K562 (cell line): Measurements from ENCODE around the gene ALDH9A1. TPM values are rescaled to one million over a fixed set of nuclear protein-coding genes. Genes with fewer than 3 reads are reported as not detected.

Experiments used
- DEAF1 ChIP-seq: fragments of 450-650 bp; formaldehyde crosslinking; IDR thresholded peaks from 2 replicates; pipeline ENCODE4 v1.4.0; 2020; ENCODE audit warnings: mild to moderate bottlenecking, moderate library complexity
- MAFK ChIP-seq: IDR thresholded peaks from 2 replicates; pipeline ENCODE4 v1.6.1; 2011; ENCODE audit warnings: low read length, improper control_type of control experiment
- MCM5 ChIP-seq: fragments of 450-650 bp; IDR thresholded peaks from 2 replicates; pipeline ENCODE4 v1.6.1; 2016; ENCODE audit warnings: low read depth
- MEIS2 ChIP-seq: fragments of 450-650 bp; IDR thresholded peaks from 2 replicates; pipeline ENCODE4 v1.6.1; 2014; ENCODE audit warnings: mild to moderate bottlenecking; ENCODE audit not compliant: partially characterized antibody
- SAP30 ChIP-seq: fragments of 200-600 bp; sonication (generic); IDR thresholded peaks from 2 replicates; pipeline ENCODE4 v1.6.1; 2012; ENCODE audit warnings: borderline replicate concordance, low read depth, mild to moderate bottlenecking, moderate library complexity, low read length, control low read depth, inconsistent platforms; ENCODE audit not compliant: insufficient read depth, poor library complexity, severe bottlenecking
- SP2 ChIP-seq: IDR thresholded peaks from 2 replicates; pipeline ENCODE4 v1.6.1; 2011; ENCODE audit warnings: mild to moderate bottlenecking, low read depth, low read length, moderate library complexity; ENCODE audit not compliant: poor library complexity, severe bottlenecking; ENCODE audit errors: extremely low read depth
- STAT5A ChIP-seq: IDR thresholded peaks from 2 replicates; pipeline ENCODE4 v1.6.1; 2012; ENCODE audit warnings: low read length, inconsistent platforms, borderline replicate concordance
- SUPT5H ChIP-seq: fragments of 450-650 bp; IDR thresholded peaks from 2 replicates; pipeline ENCODE4 v1.6.1; 2016
- TAF15 ChIP-seq: fragments of 200-400 bp; formaldehyde crosslinking; IDR thresholded peaks from 2 replicates; pipeline ENCODE4 v1.6.1; 2017; ENCODE audit warnings: mild to moderate bottlenecking, low read depth, low read length, moderate library complexity
- TARDBP ChIP-seq: fragments of 450-650 bp; IDR thresholded peaks from 2 replicates; pipeline ENCODE4 v1.6.1; 2016
- ZC3H4 ChIP-seq: sonication (generic); formaldehyde crosslinking; IDR thresholded peaks from 2 replicates; pipeline ENCODE4 v1.9.0; 2021; ENCODE audit warnings: missing genetic modification reagents, borderline replicate concordance
- ZNF311 ChIP-seq: fragments of 250-450 bp; sonication (Bioruptor Pico); IDR thresholded peaks from 2 replicates; pipeline ENCODE4 v1.4.0; 2020; ENCODE audit warnings: mild to moderate bottlenecking, moderate library complexity
- ZNF609 ChIP-seq: sonication (generic); formaldehyde crosslinking; IDR thresholded peaks from 2 replicates; pipeline ENCODE4 v1.8.1; 2023; ENCODE audit warnings: missing genetic modification reagents, mild to moderate bottlenecking, borderline replicate concordance
- polyA plus RNA-seq, 8 experiments: library from polyadenylated mRNA; depleted of rRNA in 4 of 8; stranded (reverse) in 5 of 8; unstranded in 3 of 8; fragments of >200 nt; fragmentation: Nextera tagmentation in 2 of 8; fragmentation: Illumina TruSeq in 1 of 8; extraction: Ambion mirVana in 2 of 8; extraction: Trizol in 1 of 8; gene quantifications; 2 replicates each; pipeline versions ENCODE4 v1.2.1 to v1.2.3, GENCODE V29; 2011 to 2014; ENCODE audit warnings: inconsistent platforms in 1 of 8, missing spikeins in 1 of 8
- total RNA-seq, 7 experiments: library from RNA; depleted of rRNA in 6 of 7; stranded (reverse); fragments of >200 nt in 6 of 7; fragmentation: Illumina TruSeq in 2 of 7; extraction: Trizol in 2 of 7; gene quantifications; 2 replicates each; pipeline versions ENCODE4 v1.2.1 to v1.2.3, GENCODE V29; 2011 to 2021; ENCODE audit warnings: low replicate concordance in 1 of 7
- TF ChIP-seq, protein P1 (sequence below), 2 experiments: fragments of 450-650 bp; IDR thresholded peaks; 2 replicates each; pipeline ENCODE4 v1.6.1; 2018; ENCODE audit warnings: mild to moderate bottlenecking in 2 of 2, low read depth in 1 of 2; ENCODE audit not compliant: partially characterized antibody in 2 of 2
- TF ChIP-seq, protein P2 (sequence below): fragments of 150-350 bp; IDR thresholded peaks from 2 replicates; pipeline ENCODE4 v1.6.1; 2014; ENCODE audit warnings: low read depth, mild to moderate bottlenecking, low read length, borderline replicate concordance

The ALDH9A1 gene
- total and polyA plus RNA-seq, 9 of the 15 experiments (the other 6 are each of a cell fraction or from before 2014, with no cell fraction given), result 26.5 to 54.3 (median 39.2) TPM

GRCh38 chr1:165698761-165699052 is 345 bp upstream of the ALDH9A1 start (continued):
- TF ChIP-seq ZNF609 (CRISPR knock-in tag) (no peak), TARDBP (no peak), MEIS2 (no peak), ZNF311 (no peak), MAFK (no peak), ZC3H4 (no peak), TAF15 (no peak), DEAF1 (CRISPR knock-in tag) (no peak), SP2 (peak; percentile 0), MCM5 (no peak), STAT5A (no peak), SUPT5H (no peak), SAP30 (no peak)
- TF ChIP-seq, protein P1, sequence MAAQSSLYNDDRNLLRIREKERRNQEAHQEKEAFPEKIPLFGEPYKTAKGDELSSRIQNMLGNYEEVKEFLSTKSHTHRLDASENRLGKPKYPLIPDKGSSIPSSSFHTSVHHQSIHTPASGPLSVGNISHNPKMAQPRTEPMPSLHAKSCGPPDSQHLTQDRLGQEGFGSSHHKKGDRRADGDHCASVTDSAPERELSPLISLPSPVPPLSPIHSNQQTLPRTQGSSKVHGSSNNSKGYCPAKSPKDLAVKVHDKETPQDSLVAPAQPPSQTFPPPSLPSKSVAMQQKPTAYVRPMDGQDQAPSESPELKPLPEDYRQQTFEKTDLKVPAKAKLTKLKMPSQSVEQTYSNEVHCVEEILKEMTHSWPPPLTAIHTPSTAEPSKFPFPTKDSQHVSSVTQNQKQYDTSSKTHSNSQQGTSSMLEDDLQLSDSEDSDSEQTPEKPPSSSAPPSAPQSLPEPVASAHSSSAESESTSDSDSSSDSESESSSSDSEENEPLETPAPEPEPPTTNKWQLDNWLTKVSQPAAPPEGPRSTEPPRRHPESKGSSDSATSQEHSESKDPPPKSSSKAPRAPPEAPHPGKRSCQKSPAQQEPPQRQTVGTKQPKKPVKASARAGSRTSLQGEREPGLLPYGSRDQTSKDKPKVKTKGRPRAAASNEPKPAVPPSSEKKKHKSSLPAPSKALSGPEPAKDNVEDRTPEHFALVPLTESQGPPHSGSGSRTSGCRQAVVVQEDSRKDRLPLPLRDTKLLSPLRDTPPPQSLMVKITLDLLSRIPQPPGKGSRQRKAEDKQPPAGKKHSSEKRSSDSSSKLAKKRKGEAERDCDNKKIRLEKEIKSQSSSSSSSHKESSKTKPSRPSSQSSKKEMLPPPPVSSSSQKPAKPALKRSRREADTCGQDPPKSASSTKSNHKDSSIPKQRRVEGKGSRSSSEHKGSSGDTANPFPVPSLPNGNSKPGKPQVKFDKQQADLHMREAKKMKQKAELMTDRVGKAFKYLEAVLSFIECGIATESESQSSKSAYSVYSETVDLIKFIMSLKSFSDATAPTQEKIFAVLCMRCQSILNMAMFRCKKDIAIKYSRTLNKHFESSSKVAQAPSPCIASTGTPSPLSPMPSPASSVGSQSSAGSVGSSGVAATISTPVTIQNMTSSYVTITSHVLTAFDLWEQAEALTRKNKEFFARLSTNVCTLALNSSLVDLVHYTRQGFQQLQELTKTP (IDR thresholded peaks at IDR 0.05; ENCODE audit: low read depth in 1 of 2, partially characterized antibody in 2 of 2), result no peak
- TF ChIP-seq, protein P2, sequence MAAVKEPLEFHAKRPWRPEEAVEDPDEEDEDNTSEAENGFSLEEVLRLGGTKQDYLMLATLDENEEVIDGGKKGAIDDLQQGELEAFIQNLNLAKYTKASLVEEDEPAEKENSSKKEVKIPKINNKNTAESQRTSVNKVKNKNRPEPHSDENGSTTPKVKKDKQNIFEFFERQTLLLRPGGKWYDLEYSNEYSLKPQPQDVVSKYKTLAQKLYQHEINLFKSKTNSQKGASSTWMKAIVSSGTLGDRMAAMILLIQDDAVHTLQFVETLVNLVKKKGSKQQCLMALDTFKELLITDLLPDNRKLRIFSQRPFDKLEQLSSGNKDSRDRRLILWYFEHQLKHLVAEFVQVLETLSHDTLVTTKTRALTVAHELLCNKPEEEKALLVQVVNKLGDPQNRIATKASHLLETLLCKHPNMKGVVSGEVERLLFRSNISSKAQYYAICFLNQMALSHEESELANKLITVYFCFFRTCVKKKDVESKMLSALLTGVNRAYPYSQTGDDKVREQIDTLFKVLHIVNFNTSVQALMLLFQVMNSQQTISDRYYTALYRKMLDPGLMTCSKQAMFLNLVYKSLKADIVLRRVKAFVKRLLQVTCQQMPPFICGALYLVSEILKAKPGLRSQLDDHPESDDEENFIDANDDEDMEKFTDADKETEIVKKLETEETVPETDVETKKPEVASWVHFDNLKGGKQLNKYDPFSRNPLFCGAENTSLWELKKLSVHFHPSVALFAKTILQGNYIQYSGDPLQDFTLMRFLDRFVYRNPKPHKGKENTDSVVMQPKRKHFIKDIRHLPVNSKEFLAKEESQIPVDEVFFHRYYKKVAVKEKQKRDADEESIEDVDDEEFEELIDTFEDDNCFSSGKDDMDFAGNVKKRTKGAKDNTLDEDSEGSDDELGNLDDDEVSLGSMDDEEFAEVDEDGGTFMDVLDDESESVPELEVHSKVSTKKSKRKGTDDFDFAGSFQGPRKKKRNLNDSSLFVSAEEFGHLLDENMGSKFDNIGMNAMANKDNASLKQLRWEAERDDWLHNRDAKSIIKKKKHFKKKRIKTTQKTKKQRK, result no peak
